Fibroblast of villous mesenchyme (primary cell): ENCODE measurements around the gene RNF44. TPM values are rescaled to one million over a fixed set of nuclear protein-coding genes. Genes with fewer than 3 reads are reported as not detected.

Source experiments
- DNase-seq: peaks from one replicate; pipeline ENCODE4 v3.0.0-alpha.2; 2010; ENCODE audit warnings: low read depth
- H3K4me3 ChIP-seq: 2 replicates; pipeline ENCODE4 v1.5.1; 2011; ENCODE audit warnings: low read depth, mild to moderate bottlenecking, low read length
- CTCF ChIP-seq: IDR thresholded peaks from 2 replicates; pipeline ENCODE4 v1.5.1; 2012; ENCODE audit warnings: low read depth, mild to moderate bottlenecking, low read length; ENCODE audit not compliant: insufficient read depth
- total RNA-seq: library from RNA; depleted of rRNA; stranded (reverse); fragments of >200 nt; gene quantifications from 2 replicates; pipeline ENCODE4 v1.2.3, GENCODE V29; 2012

The RNF44 gene
- total RNA-seq = 2.6 and 4.3 TPM in 2 replicates

GRCh38 chr5:176536902-176537553 is at the start of gene RNF44:
RNF44 (minus strand) TSS chr5:176537402; CDS start chr5:176532472, 4,930 bp downstream.
- peak within 1 kb of the TSS; percentile 99 for H3K4me3 ChIP-seq
- peak; percentile 98 for DNase-seq
- no peak for TF ChIP-seq CTCF

- H3K4me3 ChIP-seq = no peak overlapping the region
- no peak for DNase-seq
- TF ChIP-seq CTCF = no peak
Observed at GRCh38 chr5:176583076-176583475, 45.9 kb upstream of the RNF44 start.

GRCh38 chr5:176581361-176581760 is 44.2 kb upstream of the RNF44 start:
- H3K4me3 ChIP-seq = no peak overlapping the region
- TF ChIP-seq CTCF = no peak

GRCh38 chr5:176579323-176579722 is 42.1 kb upstream of the RNF44 start:
- no peak overlapping the region for H3K4me3 ChIP-seq
- no peak for DNase-seq
- no peak for TF ChIP-seq CTCF

More at GRCh38 chr5:176581361-176581760, 44.2 kb upstream of the RNF44 start:
- no peak for DNase-seq

- peak; percentile 52 for TF ChIP-seq CTCF
- H3K4me3 ChIP-seq = no peak overlapping the region
- DNase-seq = peak; percentile 33
Observed at GRCh38 chr5:176578391-176578808, 41.2 kb upstream of the RNF44 start.

- no peak for DNase-seq
- no peak for TF ChIP-seq CTCF
- no peak overlapping the region for H3K4me3 ChIP-seq
Observed at GRCh38 chr5:176577312-176578176, 40.3 kb upstream of the RNF44 start.
